Naive B cell (primary cell): ENCODE results near the gene TRIM62. TPM values are rescaled to one million over a fixed set of nuclear protein-coding genes. Genes with fewer than 3 reads are reported as not detected.

Source experiments
- ATAC-seq, 2 donors: fragments of 150-1000 bp; cut with Tn5 transposase; 2 replicates each; pipeline ENCODE4 v1.10.0; 2021; ENCODE audit warnings: low read depth in 2 of 2, mild to moderate bottlenecking in 2 of 2, moderate library complexity in 2 of 2
- DNase-seq: peaks from one replicate; pipeline ENCODE4 v3.0.0; 2022
- H3K27ac Mint-ChIP-seq, 6 donors: one replicate each; pipeline ENCODE4 v1.8.0; 2020 to 2022; ENCODE audit warnings: mild to moderate bottlenecking in 6 of 6, mixed read lengths in 6 of 6, moderate library complexity in 5 of 6, inconsistent platforms in 2 of 6
- H3K27me3 Mint-ChIP-seq, 3 donors: one replicate each; pipeline ENCODE4 v1.8.0; 2021 to 2022; ENCODE audit warnings: mixed read lengths in 3 of 3, mild to moderate bottlenecking in 1 of 3
- H3K36me3 Mint-ChIP-seq, 2 donors: one replicate each; pipeline ENCODE4 v1.8.0; 2020 to 2022; ENCODE audit warnings: mixed read lengths in 2 of 2, inconsistent platforms in 1 of 2, mild to moderate bottlenecking in 1 of 2
- H3K4me1 Mint-ChIP-seq, 3 donors: one replicate each; pipeline ENCODE4 v1.8.0; 2020 to 2022; ENCODE audit warnings: mixed read lengths in 3 of 3, inconsistent platforms in 1 of 3, mild to moderate bottlenecking in 1 of 3, moderate library complexity in 1 of 3
- H3K4me3 Mint-ChIP-seq, 8 donors: one replicate each; pipeline ENCODE4 v1.8.0; 2020 to 2022; ENCODE audit warnings: mild to moderate bottlenecking in 8 of 8, mixed read lengths in 8 of 8, moderate library complexity in 8 of 8, inconsistent platforms in 2 of 8
- H3K9me3 Mint-ChIP-seq, 7 donors: one replicate each; pipeline ENCODE4 v1.8.0; 2020 to 2022; ENCODE audit warnings: mixed read lengths in 7 of 7, mild to moderate bottlenecking in 5 of 7, inconsistent platforms in 2 of 7, moderate library complexity in 1 of 7
- polyA plus RNA-seq, 6 donors: library from polyadenylated mRNA; unstranded; fragments of 300-500 nt; fragmentation: Illumina TruSeq; gene quantifications; one replicate each; pipeline ENCODE4 v1.2.3, GENCODE V29; 2021; ENCODE audit warnings: low read depth in 6 of 6

Gene TRIM62
- polyA plus RNA-seq, 6 donors from 2014 or later, result 1.5 to 6.1 (median 4.7) TPM

- Mint-ChIP-seq H3K4me3 (no peak overlapping the region), H3K27ac (peak overlapping the region in 1 of 6 donors; percentile 60), H3K4me1 (peaks cover 2 to 11% (median 5%) of the 10 kb centered on the region in 3 donors), H3K27me3 (no peaks in the 10 kb centered on the region), H3K36me3 (peaks cover 10 to 27% of the 10 kb centered on the region in 2 donors), H3K9me3 (no peaks in the 10 kb centered on the region)
- DNase-seq (no peak), ATAC-seq (no peak)
Measured at GRCh38 chr1:33162141-33162540, 19.7 kb downstream of the TRIM62 start.

- ATAC-seq, result no peak
- Mint-ChIP-seq H3K4me1 (peaks cover 2 to 14% (median 5%) of the 10 kb centered on the region in 3 donors), H3K4me3 (no peak overlapping the region), H3K27ac (no peak overlapping the region), H3K36me3 (peaks cover 4 to 27% of the 10 kb centered on the region in 2 donors), H3K27me3 (no peaks in the 10 kb centered on the region), H3K9me3 (no peaks in the 10 kb centered on the region)
- no peak for DNase-seq
Measured at GRCh38 chr1:33161061-33161681, 20.7 kb downstream of the TRIM62 start.

- Mint-ChIP-seq H3K27ac (peak overlapping the region in 1 of 6 donors; percentile 87), H3K36me3 (peaks cover 6 to 28% of the 10 kb centered on the region in 2 donors), H3K4me1 (peaks cover 2 to 14% (median 5%) of the 10 kb centered on the region in 3 donors), H3K4me3 (peak overlapping the region in 2 of 8 donors; percentile 7 to 76), H3K27me3 (no peaks in the 10 kb centered on the region), H3K9me3 (no peaks in the 10 kb centered on the region)
- DNase-seq (no peak), ATAC-seq (no peak)
Measured at GRCh38 chr1:33159577-33159976, 22.3 kb downstream of the TRIM62 start.

GRCh38 chr1:33158366-33158765 lies 23.5 kb downstream of the TRIM62 start:
- Mint-ChIP-seq H3K9me3 (no peaks in the 10 kb centered on the region), H3K36me3 (peaks cover 6 to 20% of the 10 kb centered on the region in 2 donors), H3K4me1 (peaks cover 2 to 18% (median 5%) of the 10 kb centered on the region in 3 donors), H3K27me3 (no peaks in the 10 kb centered on the region), H3K4me3 (no peak overlapping the region), H3K27ac (no peak overlapping the region)
- ATAC-seq, result no peak
- no peak for DNase-seq

- no peak for DNase-seq
- Mint-ChIP-seq H3K27ac (peak overlapping the region in 2 of 6 donors; percentile 1 to 80), H3K4me1 (peaks cover 2 to 20% (median 5%) of the 10 kb centered on the region in 3 donors), H3K4me3 (no peak overlapping the region), H3K27me3 (no peaks in the 10 kb centered on the region), H3K36me3 (peaks cover 6 to 20% of the 10 kb centered on the region in 2 donors), H3K9me3 (no peaks in the 10 kb centered on the region)
- ATAC-seq, result no peak
Measured at GRCh38 chr1:33157131-33157530, 24.7 kb downstream of the TRIM62 start.

- H3K27me3 Mint-ChIP-seq, result no peaks in the 10 kb centered on the region
- no peak overlapping the region for H3K4me3 Mint-ChIP-seq
- peaks cover 3 to 14% (median 4%) of the 10 kb centered on the region in 3 donors for H3K4me1 Mint-ChIP-seq
- no peak for DNase-seq
- peaks cover 6 to 20% of the 10 kb centered on the region in 2 donors for H3K36me3 Mint-ChIP-seq
- H3K9me3 Mint-ChIP-seq, result no peaks in the 10 kb centered on the region
- ATAC-seq, result no peak
- H3K27ac Mint-ChIP-seq, result peak overlapping the region in 2 of 6 donors; percentile 39 to 74
Measured at GRCh38 chr1:33155877-33156538, 25.8 kb downstream of the TRIM62 start.

- Mint-ChIP-seq H3K4me3 (no peak overlapping the region), H3K27me3 (no peaks in the 10 kb centered on the region), H3K4me1 (peaks cover 5 to 14% (median 6%) of the 10 kb centered on the region in 3 donors), H3K36me3 (peaks cover 6 to 20% of the 10 kb centered on the region in 2 donors), H3K27ac (peak overlapping the region in 2 of 6 donors; percentile 17 to 66), H3K9me3 (no peaks in the 10 kb centered on the region)
- ATAC-seq (no peak), DNase-seq (no peak)
Measured at GRCh38 chr1:33153650-33154049, 28.2 kb downstream of the TRIM62 start.

GRCh38 chr1:33152685-33153432 lies 29.0 kb downstream of the TRIM62 start:
- ATAC-seq (no peak), DNase-seq (no peak)
- peak overlapping the region in 1 of 6 donors; percentile 84 for H3K27ac Mint-ChIP-seq
- H3K27me3 Mint-ChIP-seq, result no peaks in the 10 kb centered on the region
- peaks cover 5 to 14% (median 6%) of the 10 kb centered on the region in 3 donors for H3K4me1 Mint-ChIP-seq
- H3K9me3 Mint-ChIP-seq, result no peaks in the 10 kb centered on the region
- H3K4me3 Mint-ChIP-seq, result no peak overlapping the region
- peaks cover 6 to 20% of the 10 kb centered on the region in 2 donors for H3K36me3 Mint-ChIP-seq

- DNase-seq, result no peak
- Mint-ChIP-seq H3K27me3 (no peaks in the 10 kb centered on the region), H3K9me3 (no peaks in the 10 kb centered on the region), H3K4me3 (no peak overlapping the region), H3K27ac (peak overlapping the region in 2 of 6 donors; percentile 57 to 60), H3K36me3 (peaks cover 11 to 15% of the 10 kb centered on the region in 2 donors), H3K4me1 (peaks cover 5 to 13% (median 5%) of the 10 kb centered on the region in 3 donors)
- no peak for ATAC-seq
Measured at GRCh38 chr1:33151116-33151515, 30.7 kb downstream of the TRIM62 start.

GRCh38 chr1:33150522-33150921 lies 31.3 kb downstream of the TRIM62 start:
- Mint-ChIP-seq H3K36me3 (peaks cover 7 to 9% of the 10 kb centered on the region in 2 donors), H3K4me1 (peaks cover 5 to 13% (median 5%) of the 10 kb centered on the region in 3 donors), H3K27me3 (no peaks in the 10 kb centered on the region), H3K4me3 (no peak overlapping the region), H3K9me3 (no peaks in the 10 kb centered on the region), H3K27ac (peak overlapping the region in 1 of 6 donors; percentile 58)
- ATAC-seq, result no peak
- no peak for DNase-seq

GRCh38 chr1:33149453-33150190 lies 32.2 kb downstream of the TRIM62 start:
- no peak for ATAC-seq
- no peak for DNase-seq
- Mint-ChIP-seq H3K27me3 (no peaks in the 10 kb centered on the region), H3K9me3 (no peaks in the 10 kb centered on the region), H3K4me3 (no peak overlapping the region), H3K27ac (peak overlapping the region in 1 of 6 donors; percentile 58), H3K4me1 (peaks cover 5 to 13% (median 5%) of the 10 kb centered on the region in 3 donors), H3K36me3 (peaks cover 5 to 8% of the 10 kb centered on the region in 2 donors)

- Mint-ChIP-seq H3K4me1 (peaks cover 5 to 9% (median 5%) of the 10 kb centered on the region in 3 donors), H3K9me3 (no peaks in the 10 kb centered on the region), H3K27me3 (no peaks in the 10 kb centered on the region), H3K36me3 (peaks cover 5 to 8% of the 10 kb centered on the region in 2 donors), H3K27ac (no peak overlapping the region), H3K4me3 (no peak overlapping the region)
- DNase-seq (no peak), ATAC-seq (no peak)
Measured at GRCh38 chr1:33148615-33149014, 33.2 kb downstream of the TRIM62 start.

GRCh38 chr1:33147997-33148314 lies 33.9 kb downstream of the TRIM62 start:
- ATAC-seq, result no peak
- no peak overlapping the region for H3K4me3 Mint-ChIP-seq
- no peaks in the 10 kb centered on the region for H3K27me3 Mint-ChIP-seq
- H3K36me3 Mint-ChIP-seq, result peaks cover 5 to 8% of the 10 kb centered on the region in 2 donors
- peaks cover 5 to 9% (median 5%) of the 10 kb centered on the region in 3 donors for H3K4me1 Mint-ChIP-seq
- no peak for DNase-seq
- H3K9me3 Mint-ChIP-seq, result no peaks in the 10 kb centered on the region
- peak overlapping the region in 1 of 6 donors; percentile 51 for H3K27ac Mint-ChIP-seq
